HepG2 (cell line): Measurements from ENCODE around the gene POLR1C. TPM values are rescaled to one million over a fixed set of nuclear protein-coding genes. Genes with fewer than 3 reads are reported as not detected.

ENCODE experiments used
- CSRNP2 ChIP-seq: sonication (generic); formaldehyde crosslinking; conservative IDR thresholded peaks from 2 replicates; pipeline ENCODE4 v1.8.0; 2022; ENCODE audit warnings: low read depth, missing genetic modification reagents
- EZH2 ChIP-seq: conservative IDR thresholded peaks from 2 replicates; pipeline ENCODE4 v1.6.1; 2012; ENCODE audit warnings: mild to moderate bottlenecking, low read depth, low read length, moderate library complexity
- HNRNPL ChIP-seq: fragments of 200-400 bp; formaldehyde crosslinking; IDR thresholded peaks from 2 replicates; pipeline ENCODE4 v1.6.1; 2017; ENCODE audit warnings: mild to moderate bottlenecking, low read depth, low read length
- PAXIP1 ChIP-seq: sonication (generic); formaldehyde crosslinking; conservative IDR thresholded peaks from 2 replicates; pipeline ENCODE4 v1.4.0; 2020; ENCODE audit warnings: mild to moderate bottlenecking, missing genetic modification reagents, moderate library complexity
- PBX3 ChIP-seq: sonication (generic); formaldehyde crosslinking; IDR thresholded peaks from 2 replicates; pipeline ENCODE4 v1.8.1; 2023; ENCODE audit warnings: missing genetic modification reagents, inconsistent platforms, borderline replicate concordance
- PHF8 ChIP-seq: sonication (generic); formaldehyde crosslinking; IDR thresholded peaks from 2 replicates; pipeline ENCODE4 v1.5.0; 2020; ENCODE audit warnings: missing genetic modification reagents
- POLR2AphosphoS2 ChIP-seq: IDR thresholded peaks from 2 replicates; pipeline ENCODE4 v1.6.1; 2011; ENCODE audit warnings: low read depth, low read length, improper control_type of control experiment
- TAF1 ChIP-seq: sonication (generic); formaldehyde crosslinking; IDR thresholded peaks from 2 replicates; pipeline ENCODE4 v1.4.0; 2020; ENCODE audit warnings: missing genetic modification reagents
- ZNF724P ChIP-seq: sonication (generic); formaldehyde crosslinking; IDR thresholded peaks from 2 replicates; pipeline ENCODE4 v1.8.0; 2022; ENCODE audit warnings: missing genetic modification reagents, borderline replicate concordance
- ZNF816 ChIP-seq: sonication (generic); formaldehyde crosslinking; IDR thresholded peaks from 2 replicates; pipeline ENCODE4 v1.8.0; 2022; ENCODE audit warnings: missing genetic modification reagents, mild to moderate bottlenecking, borderline replicate concordance
- ZNF83 ChIP-seq: sonication (generic); formaldehyde crosslinking; IDR thresholded peaks from 2 replicates; pipeline ENCODE4 v1.4.0; 2020; ENCODE audit warnings: missing genetic modification reagents, mild to moderate bottlenecking, borderline replicate concordance
- polyA plus RNA-seq, 8 experiments: library from polyadenylated mRNA; depleted of rRNA in 3 of 8; stranded (reverse) in 7 of 8; unstranded in 1 of 8; fragments of >200 nt; fragmentation: Illumina TruSeq in 4 of 8; extraction: Trizol in 4 of 8; gene quantifications; 2 replicates each; pipeline versions ENCODE4 v1.2.1 to v1.2.3, GENCODE V29; 2011 to 2016; ENCODE audit warnings: low read depth in 4 of 8, missing spikeins in 1 of 8, mixed read lengths in 1 of 8; ENCODE audit not compliant: insufficient read depth in 1 of 8
- total RNA-seq, 5 experiments: library from RNA; depleted of rRNA; stranded (reverse); fragments of >200 nt; fragmentation: Illumina TruSeq; extraction: Trizol; gene quantifications; 2 replicates each; pipeline ENCODE4 v1.2.3, GENCODE V29; 2016; ENCODE audit warnings: low read depth in 1 of 5

POLR1C gene
- total and polyA plus RNA-seq, 2 of the 13 experiments (the other 11 are each of a cell fraction or from before 2014, with no cell fraction given): 62.6 to 72.2 TPM

GRCh38 chr6:43502666-43503065, 14.2 kb upstream of the POLR1C start (continued):
- TF ChIP-seq PAXIP1 (CRISPR knock-in tag): no peak
- TF ChIP-seq POLR2AphosphoS2: no peak
- no peak for TF ChIP-seq CSRNP2 (CRISPR knock-in tag)
- no peak for TF ChIP-seq ZNF83
- TF ChIP-seq PBX3: no peak
- no peak for TF ChIP-seq ZNF724P (CRISPR knock-in tag)
- no peak for TF ChIP-seq TAF1 (CRISPR knock-in tag)
- TF ChIP-seq EZH2: no peak
- no peak for TF ChIP-seq HNRNPL
- no peak for TF ChIP-seq PHF8 (CRISPR knock-in tag)
- no peak for TF ChIP-seq ZNF816
- TF ChIP-seq, all 625 proteins: peak for 0
